IPS-20b (cell line): ENCODE measurements around the gene IVD.

Experiments
- H3K27ac ChIP-seq: one replicate; pipeline ENCODE4 v1.5.1; 2013; ENCODE audit warnings: low read length
- H3K27me3 ChIP-seq: 2 replicates; pipeline ENCODE4 v1.6.1; 2013; ENCODE audit warnings: mild to moderate bottlenecking, low read length, inconsistent platforms; ENCODE audit not compliant: insufficient read depth
- H3K36me3 ChIP-seq: 2 replicates; pipeline ENCODE4 v1.6.1; 2013; ENCODE audit warnings: low read depth, mild to moderate bottlenecking, inconsistent platforms, low read length, moderate library complexity; ENCODE audit not compliant: insufficient read depth
- H3K4me1 ChIP-seq: 2 replicates; pipeline ENCODE4 v1.6.1; 2013; ENCODE audit warnings: mild to moderate bottlenecking, control low read depth, inconsistent platforms, low read length, moderate library complexity; ENCODE audit not compliant: insufficient read depth
- H3K4me3 ChIP-seq: 2 replicates; pipeline ENCODE4 v1.5.1; 2013; ENCODE audit warnings: mild to moderate bottlenecking, low read length, inconsistent platforms
- H3K9ac ChIP-seq: 2 replicates; pipeline ENCODE4 v1.6.1; 2013; ENCODE audit warnings: low read depth, mild to moderate bottlenecking, inconsistent platforms, low read length, moderate library complexity
- H3K9me3 ChIP-seq: 2 replicates; pipeline ENCODE4 v1.6.1; 2013; ENCODE audit warnings: mild to moderate bottlenecking, low read depth, low read length, inconsistent platforms; ENCODE audit not compliant: insufficient read depth

The IVD gene

GRCh38 chr15:40365624-40366456, 39.8 kb upstream of the IVD start:
- Histone ChIP-seq H3K27ac (no peak overlapping the region), H3K4me3 (no peak overlapping the region), H3K9me3 (no peaks in the 10 kb centered on the region), H3K9ac (no peak overlapping the region), H3K36me3 (no peaks in the 10 kb centered on the region), H3K4me1 (peaks cover 3% of the 10 kb centered on the region; the same call in 1 of the 2 replicates), H3K27me3 (peaks cover 68% of the 10 kb centered on the region)

GRCh38 chr15:40366457-40367370, 38.9 kb upstream of the IVD start:
- Histone ChIP-seq H3K4me3 (no peak overlapping the region), H3K9ac (no peak overlapping the region)

GRCh38 chr15:40367371-40367685, 38.3 kb upstream of the IVD start:
- H3K9ac ChIP-seq = no peak overlapping the region
- no peaks in the 10 kb centered on the region for H3K9me3 ChIP-seq
- peak overlapping the region; percentile 47; the same call in 1 of the 2 replicates for H3K4me3 ChIP-seq
- H3K36me3 ChIP-seq = no peaks in the 10 kb centered on the region
- H3K27ac ChIP-seq = no peak overlapping the region
- peaks cover 5% of the 10 kb centered on the region; the same call in 1 of the 2 replicates for H3K4me1 ChIP-seq
- peaks cover 64% of the 10 kb centered on the region for H3K27me3 ChIP-seq

More at GRCh38 chr15:40366457-40367370, 38.9 kb upstream of the IVD start:
- H3K27ac ChIP-seq = no peak overlapping the region
- no peaks in the 10 kb centered on the region for H3K9me3 ChIP-seq
- peaks cover 3% of the 10 kb centered on the region; the same call in 1 of the 2 replicates for H3K4me1 ChIP-seq
- no peaks in the 10 kb centered on the region for H3K36me3 ChIP-seq
- H3K27me3 ChIP-seq = peaks cover 69% of the 10 kb centered on the region

GRCh38 chr15:40367686-40368611, 37.6 kb upstream of the IVD start:
- Histone ChIP-seq H3K9me3 (no peaks in the 10 kb centered on the region), H3K4me3 (peak overlapping the region; percentile 47; the same call in 1 of the 2 replicates), H3K9ac (no peak overlapping the region), H3K4me1 (peaks cover 11% of the 10 kb centered on the region), H3K36me3 (no peaks in the 10 kb centered on the region), H3K27me3 (peaks cover 64% of the 10 kb centered on the region), H3K27ac (no peak overlapping the region)

- Histone ChIP-seq H3K27me3 (peaks cover 64% of the 10 kb centered on the region), H3K4me3 (no peak overlapping the region), H3K9ac (no peak overlapping the region), H3K36me3 (no peaks in the 10 kb centered on the region), H3K9me3 (no peaks in the 10 kb centered on the region), H3K4me1 (peaks cover 12% of the 10 kb centered on the region), H3K27ac (no peak overlapping the region)
These were observed 36.7 kb upstream of the IVD start for GRCh38 chr15:40368719-40369473.

GRCh38 chr15:40369474-40369869, 36.1 kb upstream of the IVD start:
- H3K27ac ChIP-seq = no peak overlapping the region
- H3K9me3 ChIP-seq = no peaks in the 10 kb centered on the region
- H3K27me3 ChIP-seq = peaks cover 64% of the 10 kb centered on the region
- H3K4me1 ChIP-seq = peaks cover 12% of the 10 kb centered on the region
- no peak overlapping the region for H3K4me3 ChIP-seq
- H3K9ac ChIP-seq = no peak overlapping the region
- H3K36me3 ChIP-seq = no peaks in the 10 kb centered on the region

- H3K27ac ChIP-seq = no peak overlapping the region
- H3K9me3 ChIP-seq = no peaks in the 10 kb centered on the region
- no peaks in the 10 kb centered on the region for H3K36me3 ChIP-seq
- no peak overlapping the region for H3K9ac ChIP-seq
- H3K27me3 ChIP-seq = peaks cover 64% of the 10 kb centered on the region
- H3K4me1 ChIP-seq = peaks cover 12% of the 10 kb centered on the region
- no peak overlapping the region for H3K4me3 ChIP-seq
These were observed 35.6 kb upstream of the IVD start for GRCh38 chr15:40369971-40370370.

GRCh38 chr15:40372981-40373380, 32.6 kb upstream of the IVD start:
- Histone ChIP-seq H3K27ac (no peak overlapping the region), H3K9ac (no peak overlapping the region), H3K27me3 (peaks cover 37% of the 10 kb centered on the region), H3K9me3 (no peaks in the 10 kb centered on the region), H3K4me3 (no peak overlapping the region), H3K36me3 (no peaks in the 10 kb centered on the region), H3K4me1 (peaks cover 9% of the 10 kb centered on the region; the same call in 1 of the 2 replicates)

GRCh38 chr15:40377606-40378005, 28.0 kb upstream of the IVD start:
- Histone ChIP-seq H3K4me3 (no peak overlapping the region), H3K27ac (no peak overlapping the region), H3K27me3 (no peaks in the 10 kb centered on the region), H3K9me3 (no peaks in the 10 kb centered on the region), H3K36me3 (no peaks in the 10 kb centered on the region), H3K4me1 (peaks cover 10% of the 10 kb centered on the region; the same call in 1 of the 2 replicates), H3K9ac (no peak overlapping the region)

- Histone ChIP-seq H3K9me3 (no peaks in the 10 kb centered on the region), H3K36me3 (no peaks in the 10 kb centered on the region; the same call in 1 of the 2 replicates), H3K9ac (no peak overlapping the region), H3K4me1 (0 out of 2 replicates have a peak, but pooled peaks cover 6% of the 10 kb centered on the region), H3K27ac (no peak overlapping the region), H3K4me3 (no peak overlapping the region), H3K27me3 (no peaks in the 10 kb centered on the region)
These were observed 26.2 kb upstream of the IVD start for GRCh38 chr15:40379374-40379773.
